GM18502 (cell line): ENCODE measurements around the gene MS4A15.
"Not testable (repeated sequence)": the region's sequence is repeated elsewhere in the genome, so short reads cannot be mapped to it uniquely, and the experiment has no call there.

Experiments used
- ATAC-seq: cut with Tn5 transposase; IDR thresholded peaks from one replicate; pipeline ENCODE4 v1.9.1; 2021; ENCODE audit warnings: mild to moderate bottlenecking; ENCODE audit not compliant: unreplicated experiment, poor library complexity

MS4A15 gene

GRCh38 chr11:60756307-60757032, at the start of gene MS4A15:
Gene MS4A15 (plus strand): TSS chr11:60756867. CDS start chr11:60763734, 6,867 bp downstream.
- no peak for ATAC-seq

GRCh38 chr11:60706931-60707330, 49.7 kb upstream of the MS4A15 start:
- no peak for ATAC-seq

GRCh38 chr11:60710482-60710881, 46.2 kb upstream of the MS4A15 start:
- no peak for ATAC-seq

GRCh38 chr11:60711276-60711675, 45.4 kb upstream of the MS4A15 start:
- ATAC-seq = no peak

- not testable (repeated sequence) for ATAC-seq
These were observed 43.2 kb upstream of the MS4A15 start for GRCh38 chr11:60713423-60713822.

GRCh38 chr11:60717956-60718355, 38.7 kb upstream of the MS4A15 start:
- no peak for ATAC-seq

GRCh38 chr11:60718524-60719316, 37.9 kb upstream of the MS4A15 start:
- no peak for ATAC-seq

- no peak for ATAC-seq
These were observed 37.3 kb upstream of the MS4A15 start for GRCh38 chr11:60719391-60719790.

GRCh38 chr11:60720460-60720859, 36.2 kb upstream of the MS4A15 start:
- ATAC-seq = no peak

GRCh38 chr11:60724420-60724819, 32.2 kb upstream of the MS4A15 start, which contains the start of gene MS4A18:
Gene MS4A18 (plus strand): TSS chr11:60724720.
- no peak for ATAC-seq

GRCh38 chr11:60725592-60725991, 31.1 kb upstream of the MS4A15 start:
- no peak for ATAC-seq

- ATAC-seq = no peak
These were observed 25.1 kb upstream of the MS4A15 start for GRCh38 chr11:60731586-60731985.

- no peak for ATAC-seq
These were observed 22.4 kb upstream of the MS4A15 start for GRCh38 chr11:60734279-60734678.

- no peak for ATAC-seq
These were observed 17.6 kb upstream of the MS4A15 start for GRCh38 chr11:60739114-60739513.

- ATAC-seq = no peak
These were observed 16.1 kb upstream of the MS4A15 start for GRCh38 chr11:60740573-60740972.

- ATAC-seq = no peak
These were observed 15.2 kb upstream of the MS4A15 start for GRCh38 chr11:60741421-60741820.

GRCh38 chr11:60743058-60743457, 13.6 kb upstream of the MS4A15 start:
- no peak for ATAC-seq

GRCh38 chr11:60744114-60744513, 12.6 kb upstream of the MS4A15 start:
- no peak for ATAC-seq

- ATAC-seq = no peak
These were observed 9.3 kb upstream of the MS4A15 start for GRCh38 chr11:60747359-60747873.

GRCh38 chr11:60748225-60748624, 8.4 kb upstream of the MS4A15 start:
- ATAC-seq = no peak

GRCh38 chr11:60748821-60749220, 7.8 kb upstream of the MS4A15 start:
- no peak for ATAC-seq
